Measurements from ENCODE around the gene ZFHX3. TPM values are rescaled to one million over a fixed set of nuclear protein-coding genes. Genes with fewer than 3 reads are reported as not detected.
"Not testable (repeated sequence)": the region's sequence is repeated elsewhere in the genome, so short reads cannot be mapped to it uniquely, and the experiment has no call there.

ZFHX3 gene
- total and polyA plus RNA-seq, 2 donors (not counting 1 experiment from before 2014, with no cell fraction given): 0.54 to 6.6 TPM

DNA sequence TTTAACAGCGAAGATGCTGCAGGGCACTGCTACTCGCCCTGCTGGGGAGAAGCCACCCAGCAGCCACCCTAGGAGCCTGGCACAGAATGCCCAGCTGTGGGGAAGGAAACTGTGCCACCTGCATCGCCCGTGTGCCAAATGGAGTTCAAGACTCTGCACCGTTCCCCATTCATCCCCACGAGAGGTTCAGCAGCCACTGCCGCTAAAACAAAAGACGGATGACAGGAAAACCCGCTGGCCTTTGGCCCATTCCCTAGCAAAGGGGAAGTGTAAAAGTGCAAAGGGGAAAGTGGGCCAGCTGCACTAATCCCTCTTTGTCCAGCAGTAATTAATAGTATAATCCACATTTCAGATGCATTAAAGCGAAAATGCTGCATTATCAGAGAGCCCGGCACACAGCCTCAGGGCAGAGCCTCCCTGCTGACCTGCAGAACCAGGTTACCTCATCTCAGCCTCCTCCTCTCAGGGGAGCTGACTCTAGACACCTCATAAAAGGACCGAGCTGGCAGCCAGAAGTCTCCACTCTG lies 37.7 kb downstream of the ZFHX3 start:
- H3K27ac Mint-ChIP-seq: no peak overlapping the region
- peaks cover 0 to 4% (median 0%) of the 10 kb centered on the region in 3 donors for H3K9me3 ChIP-seq (ENCODE audit: control extremely low read depth in 1 of 3, control insufficient read depth in 2 of 3, insufficient read depth in 1 of 3, low read length in 2 of 3)
- ATAC-seq (ENCODE audit: low read depth): no peak

DNA sequence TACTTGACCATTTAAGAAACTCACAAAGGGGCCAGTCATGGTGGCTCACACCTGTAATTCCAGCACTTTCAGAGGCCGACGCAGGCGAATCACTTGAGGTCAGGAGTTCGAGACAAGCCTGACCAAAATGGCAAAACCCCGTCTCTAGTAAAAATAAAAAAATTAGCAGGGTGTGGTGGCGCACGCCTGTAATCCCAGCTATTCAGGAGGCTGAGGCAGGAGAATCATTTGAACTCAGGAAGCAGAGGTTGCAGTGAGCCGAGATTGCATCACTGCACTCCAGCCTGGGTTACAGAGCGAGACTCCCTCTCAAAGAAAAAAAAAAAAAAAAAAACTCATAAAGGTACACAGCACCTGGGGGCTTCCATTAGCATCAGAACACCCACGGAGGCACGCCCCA lies 38.2 kb downstream of the ZFHX3 start:
- 84% methylated on average over 7 of the region's 11 CpGs for WGBS (ENCODE audit: insufficient coverage)
- POLR2A ChIA-PET; H3K36me3 ChIP-seq (replicated peaks in 1 of 2; ENCODE audit: control extremely low read depth in 1 of 2, control insufficient read depth in 1 of 2, extremely low read depth in 1 of 2, insufficient read depth in 2 of 2, low read length in 1 of 2): not testable (repeated sequence)

More for the DNA sequence above, 37.7 kb downstream of the ZFHX3 start:
- Histone ChIP-seq H3K27ac (ENCODE audit: low read length in 2 of 2) (no peak overlapping the region), H3K4me1 (ENCODE audit: control insufficient read depth in 2 of 2, insufficient read depth in 2 of 2, low read length in 2 of 2) (no peaks in the 10 kb centered on the region), H3K4me3 (ENCODE audit: control extremely low read depth in 1 of 5, extremely low read depth in 1 of 5, insufficient read depth in 1 of 5, low read depth in 2 of 5, low read length in 4 of 5) (no peak overlapping the region), H3K27me3 (replicated peaks in 1 of 4; ENCODE audit: control extremely low read depth in 1 of 4, control insufficient read depth in 3 of 4, insufficient read depth in 4 of 4, low read length in 3 of 4) (no peaks in the 10 kb centered on the region), H4K20me1 (ENCODE audit: control insufficient read depth, insufficient read depth, low read length, poor library complexity, severe bottlenecking) (no peaks in the 10 kb centered on the region), H2AFZ (ENCODE audit: insufficient read depth, low read depth, low read length, poor library complexity, severe bottlenecking) (no peak overlapping the region), H3K36me3 (replicated peaks in 1 of 2; ENCODE audit: control extremely low read depth in 1 of 2, control insufficient read depth in 1 of 2, extremely low read depth in 1 of 2, insufficient read depth in 2 of 2, low read length in 1 of 2) (no peaks in the 10 kb centered on the region), H3K4me2 (replicated peaks; ENCODE audit: low read depth, low read length, poor library complexity, severe bottlenecking) (no peak overlapping the region), H3K9ac (ENCODE audit: low read length) (no peak overlapping the region), H3K79me2 (ENCODE audit: control insufficient read depth, insufficient read depth, low read length) (peaks cover 3% of the 10 kb centered on the region)
- no peaks in the 10 kb centered on the region for H3K27me3 Mint-ChIP-seq
- no peak overlapping the region for H3K4me3 Mint-ChIP-seq
- intact Hi-C loops (cut with micrococcal nuclease): no loop called here
- H3K9me3 Mint-ChIP-seq (ENCODE audit: insufficient read depth): no peaks in the 10 kb centered on the region
- H3K4me1 Mint-ChIP-seq: no peaks in the 10 kb centered on the region
- WGBS (ENCODE audit: insufficient coverage): 39% methylated on average over 8 of the region's 12 CpGs
- CTCF ChIA-PET: no interaction called here
- TF ChIP-seq, protein P1, sequence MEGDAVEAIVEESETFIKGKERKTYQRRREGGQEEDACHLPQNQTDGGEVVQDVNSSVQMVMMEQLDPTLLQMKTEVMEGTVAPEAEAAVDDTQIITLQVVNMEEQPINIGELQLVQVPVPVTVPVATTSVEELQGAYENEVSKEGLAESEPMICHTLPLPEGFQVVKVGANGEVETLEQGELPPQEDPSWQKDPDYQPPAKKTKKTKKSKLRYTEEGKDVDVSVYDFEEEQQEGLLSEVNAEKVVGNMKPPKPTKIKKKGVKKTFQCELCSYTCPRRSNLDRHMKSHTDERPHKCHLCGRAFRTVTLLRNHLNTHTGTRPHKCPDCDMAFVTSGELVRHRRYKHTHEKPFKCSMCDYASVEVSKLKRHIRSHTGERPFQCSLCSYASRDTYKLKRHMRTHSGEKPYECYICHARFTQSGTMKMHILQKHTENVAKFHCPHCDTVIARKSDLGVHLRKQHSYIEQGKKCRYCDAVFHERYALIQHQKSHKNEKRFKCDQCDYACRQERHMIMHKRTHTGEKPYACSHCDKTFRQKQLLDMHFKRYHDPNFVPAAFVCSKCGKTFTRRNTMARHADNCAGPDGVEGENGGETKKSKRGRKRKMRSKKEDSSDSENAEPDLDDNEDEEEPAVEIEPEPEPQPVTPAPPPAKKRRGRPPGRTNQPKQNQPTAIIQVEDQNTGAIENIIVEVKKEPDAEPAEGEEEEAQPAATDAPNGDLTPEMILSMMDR (IDR thresholded peaks at IDR 0.05): no peak
- no peak for TF ChIP-seq EZH2 (IDR thresholded peaks at IDR 0.05; ENCODE audit: borderline replicate concordance, insufficient read depth, low read depth, low read length, poor library complexity, severe bottlenecking)
- POLR2A ChIA-PET: no interaction called here
- DNase-seq: no peak

More for the DNA sequence above, 38.2 kb downstream of the ZFHX3 start:
- H2AFZ ChIP-seq (ENCODE audit: insufficient read depth, low read depth, low read length, poor library complexity, severe bottlenecking); H3K27ac ChIP-seq (ENCODE audit: low read length in 2 of 2); H3K27me3 Mint-ChIP-seq; H4K20me1 ChIP-seq (ENCODE audit: control insufficient read depth, insufficient read depth, low read length, poor library complexity, severe bottlenecking); H3K9me3 Mint-ChIP-seq (ENCODE audit: insufficient read depth); H3K27me3 ChIP-seq (replicated peaks in 1 of 4; ENCODE audit: control extremely low read depth in 1 of 4, control insufficient read depth in 3 of 4, insufficient read depth in 4 of 4, low read length in 3 of 4); H3K4me1 ChIP-seq (ENCODE audit: control insufficient read depth in 2 of 2, insufficient read depth in 2 of 2, low read length in 2 of 2); H3K4me1 Mint-ChIP-seq; H3K27ac Mint-ChIP-seq; intact Hi-C loops (cut with micrococcal nuclease); H3K4me3 Mint-ChIP-seq; DNase-seq; CTCF ChIA-PET; H3K79me2 ChIP-seq (ENCODE audit: control insufficient read depth, insufficient read depth, low read length); H3K9me3 ChIP-seq (ENCODE audit: control extremely low read depth in 1 of 3, control insufficient read depth in 2 of 3, insufficient read depth in 1 of 3, low read length in 2 of 3); H3K4me2 ChIP-seq (replicated peaks; ENCODE audit: low read depth, low read length, poor library complexity, severe bottlenecking); H3K9ac ChIP-seq (ENCODE audit: low read length); ATAC-seq (ENCODE audit: low read depth); H3K4me3 ChIP-seq (ENCODE audit: control extremely low read depth in 1 of 5, extremely low read depth in 1 of 5, insufficient read depth in 1 of 5, low read depth in 2 of 5, low read length in 4 of 5): not testable (repeated sequence)

Measured in B cell (primary cell).